Activated T-helper 2 cell treated with anti-CD3 and anti-CD28 coated beads, Interferon-gamma antibody, Interleukin-2, Interleukin-4, amounts not matched to agents 10 μg/mL and 5 μg/mL and 100 μg/mL, durations not matched to agents 14 hours and 24 hours and 36 hours (primary cell): ENCODE results near the gene EGR1. TPM values are rescaled to one million over a fixed set of nuclear protein-coding genes. Genes with fewer than 3 reads are reported as not detected.

Experiments used
- DNase-seq: peaks from one replicate; pipeline ENCODE4 v3.0.0; 2021; ENCODE audit warnings: low spot score
- H3K27ac Mint-ChIP-seq: one replicate; pipeline ENCODE4 v1.8.0; 2021; ENCODE audit warnings: mixed read lengths
- H3K27me3 Mint-ChIP-seq: one replicate; pipeline ENCODE4 v1.8.0; 2021; ENCODE audit warnings: low read depth, mixed read lengths
- H3K36me3 Mint-ChIP-seq: one replicate; pipeline ENCODE4 v1.8.0; 2021; ENCODE audit warnings: low read depth, mixed read lengths
- H3K4me1 Mint-ChIP-seq: one replicate; pipeline ENCODE4 v1.8.0; 2021; ENCODE audit warnings: low read depth, mixed read lengths
- H3K4me3 Mint-ChIP-seq: one replicate; pipeline ENCODE4 v1.8.0; 2021; ENCODE audit warnings: low read depth, mild to moderate bottlenecking, moderate library complexity, mixed read lengths
- H3K9me3 Mint-ChIP-seq: one replicate; pipeline ENCODE4 v1.8.0; 2021; ENCODE audit warnings: mixed read lengths
- intact Hi-C: fragments of 100-400 bp; cut with micrococcal nuclease; formaldehyde crosslinking; loops from one replicate; pipeline ENCODE4 v1.15.1; 2023
- total RNA-seq: library from RNA; stranded (reverse); gene quantifications from 2 replicates; pipeline ENCODE4 v1.2.3, GENCODE V29; 2022

Gene EGR1
- total RNA-seq = 41.9 and 43.0 TPM in 2 replicates

DNA sequence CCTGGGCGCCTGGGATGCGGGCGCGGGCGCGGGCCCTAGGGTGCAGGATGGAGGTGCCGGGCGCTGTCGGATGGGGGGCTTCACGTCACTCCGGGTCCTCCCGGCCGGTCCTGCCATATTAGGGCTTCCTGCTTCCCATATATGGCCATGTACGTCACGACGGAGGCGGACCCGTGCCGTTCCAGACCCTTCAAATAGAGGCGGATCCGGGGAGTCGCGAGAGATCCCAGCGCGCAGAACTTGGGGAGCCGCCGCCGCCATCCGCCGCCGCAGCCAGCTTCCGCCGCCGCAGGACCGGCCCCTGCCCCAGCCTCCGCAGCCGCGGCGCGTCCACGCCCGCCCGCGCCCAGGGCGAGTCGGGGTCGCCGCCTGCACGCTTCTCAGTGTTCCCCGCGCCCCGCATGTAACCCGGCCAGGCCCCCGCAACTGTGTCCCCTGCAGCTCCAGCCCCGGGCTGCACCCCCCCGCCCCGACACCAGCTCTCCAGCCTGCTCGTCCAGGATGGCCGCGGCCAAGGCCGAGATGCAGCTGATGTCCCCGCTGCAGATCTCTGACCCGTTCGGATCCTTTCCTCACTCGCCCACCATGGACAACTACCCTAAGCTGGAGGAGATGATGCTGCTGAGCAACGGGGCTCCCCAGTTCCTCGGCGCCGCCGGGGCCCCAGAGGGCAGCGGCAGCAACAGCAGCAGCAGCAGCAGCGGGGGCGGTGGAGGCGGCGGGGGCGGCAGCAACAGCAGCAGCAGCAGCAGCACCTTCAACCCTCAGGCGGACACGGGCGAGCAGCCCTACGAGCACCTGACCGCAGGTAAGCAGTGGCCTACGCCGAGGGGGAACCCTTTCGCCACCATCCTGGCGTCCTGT, at the start of gene EGR1:
Gene EGR1, plus strand, starts transcription at position 219 of the 864 bp plus-strand sequence. Its CDS starts 283 bp downstream, at position 502.
- peak; percentile 92 for DNase-seq
- H3K27ac Mint-ChIP-seq = peak within 1 kb of the TSS; percentile 92
- no peaks in the 10 kb centered on the region for H3K27me3 Mint-ChIP-seq
- peaks cover 35% of the 10 kb centered on the region for H3K4me1 Mint-ChIP-seq
- peaks cover 34% of the 10 kb centered on the region for H3K36me3 Mint-ChIP-seq
- intact Hi-C loops = loop anchor here (1.0 to 10.0 kb wide), 6 partner anchors 27 to 809 kb away; partner anchors contain the start of genes ETF1, FAM53C, KDM3B and SIL1
- no peaks in the 10 kb centered on the region for H3K9me3 Mint-ChIP-seq
- peak within 1 kb of the TSS; percentile 85 for H3K4me3 Mint-ChIP-seq

DNA sequence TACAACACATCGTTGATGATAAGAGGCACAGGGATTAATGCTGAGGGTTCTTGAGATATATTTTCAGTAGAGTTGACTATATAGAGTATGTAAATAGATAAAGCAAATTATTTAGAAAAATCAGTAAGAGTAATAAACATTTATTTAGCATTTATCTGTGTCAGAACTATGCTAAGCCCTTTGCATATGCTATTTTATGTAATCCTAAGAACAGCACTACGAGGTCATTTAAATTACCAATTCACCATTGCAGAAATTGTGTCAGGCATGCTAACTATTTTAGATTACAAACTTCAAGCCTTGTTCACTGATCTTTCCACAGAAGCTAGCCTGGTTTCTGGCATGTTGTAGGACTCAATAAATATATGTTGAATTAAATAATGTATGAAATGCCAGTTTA, 46.8 kb upstream of the EGR1 start:
- no peaks in the 10 kb centered on the region for H3K4me1 Mint-ChIP-seq
- no peaks in the 10 kb centered on the region for H3K9me3 Mint-ChIP-seq
- no peak overlapping the region for H3K4me3 Mint-ChIP-seq
- H3K27ac Mint-ChIP-seq = no peak overlapping the region
- intact Hi-C loops = no loop called here
- H3K36me3 Mint-ChIP-seq = peaks cover 65% of the 10 kb centered on the region
- no peaks in the 10 kb centered on the region for H3K27me3 Mint-ChIP-seq
- DNase-seq = no peak

DNA sequence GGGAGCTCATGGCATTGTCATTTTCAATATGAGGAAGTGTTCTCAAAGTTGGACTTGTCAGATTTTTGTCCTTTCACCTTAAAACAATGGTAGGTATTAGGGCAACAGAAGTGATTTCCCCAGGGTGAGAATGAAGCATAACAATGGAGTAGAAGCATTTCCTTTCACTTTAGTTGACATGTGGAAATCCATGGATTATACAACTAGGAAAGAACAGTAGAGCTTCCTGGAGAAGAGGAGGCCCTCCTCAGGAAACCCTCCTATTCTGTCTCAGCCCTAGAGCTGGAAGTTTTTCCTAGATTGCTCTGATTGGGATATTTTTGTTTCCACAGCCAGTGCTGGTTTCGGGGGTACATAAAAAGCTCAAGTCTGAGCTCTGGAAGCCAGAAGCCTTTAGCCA, 40.2 kb upstream of the EGR1 start:
- DNase-seq = no peak
- Mint-ChIP-seq H3K9me3 (no peaks in the 10 kb centered on the region), H3K4me1 (no peaks in the 10 kb centered on the region), H3K27me3 (no peaks in the 10 kb centered on the region), H3K36me3 (peaks cover 80% of the 10 kb centered on the region), H3K4me3 (no peak overlapping the region), H3K27ac (no peak overlapping the region)
- intact Hi-C loops = no loop called here

DNA sequence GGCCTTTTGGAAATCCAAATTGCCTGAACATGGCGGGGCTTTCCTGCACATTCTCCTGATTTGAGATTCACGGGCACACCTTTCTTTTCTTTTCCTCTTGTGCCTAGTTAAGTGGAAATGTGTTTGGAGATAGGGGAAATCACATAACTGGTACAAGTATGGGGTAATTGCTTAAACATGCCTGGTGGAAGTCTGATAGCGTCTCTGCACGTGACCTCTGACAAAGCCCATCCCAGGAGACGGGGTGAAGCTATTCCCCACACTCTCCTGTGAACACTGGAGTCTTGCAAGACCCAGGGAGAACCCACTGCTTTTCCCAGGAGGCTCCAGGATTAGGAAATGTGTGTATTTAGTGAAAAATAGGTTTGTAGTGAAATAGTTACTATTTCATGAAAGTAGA, 29.3 kb upstream of the EGR1 start:
- intact Hi-C loops = no loop called here
- peaks cover 15% of the 10 kb centered on the region for H3K4me1 Mint-ChIP-seq
- no peaks in the 10 kb centered on the region for H3K9me3 Mint-ChIP-seq
- no peak overlapping the region for H3K4me3 Mint-ChIP-seq
- H3K27ac Mint-ChIP-seq = no peak overlapping the region
- H3K36me3 Mint-ChIP-seq = peaks cover 38% of the 10 kb centered on the region
- no peak for DNase-seq
- no peaks in the 10 kb centered on the region for H3K27me3 Mint-ChIP-seq

DNA sequence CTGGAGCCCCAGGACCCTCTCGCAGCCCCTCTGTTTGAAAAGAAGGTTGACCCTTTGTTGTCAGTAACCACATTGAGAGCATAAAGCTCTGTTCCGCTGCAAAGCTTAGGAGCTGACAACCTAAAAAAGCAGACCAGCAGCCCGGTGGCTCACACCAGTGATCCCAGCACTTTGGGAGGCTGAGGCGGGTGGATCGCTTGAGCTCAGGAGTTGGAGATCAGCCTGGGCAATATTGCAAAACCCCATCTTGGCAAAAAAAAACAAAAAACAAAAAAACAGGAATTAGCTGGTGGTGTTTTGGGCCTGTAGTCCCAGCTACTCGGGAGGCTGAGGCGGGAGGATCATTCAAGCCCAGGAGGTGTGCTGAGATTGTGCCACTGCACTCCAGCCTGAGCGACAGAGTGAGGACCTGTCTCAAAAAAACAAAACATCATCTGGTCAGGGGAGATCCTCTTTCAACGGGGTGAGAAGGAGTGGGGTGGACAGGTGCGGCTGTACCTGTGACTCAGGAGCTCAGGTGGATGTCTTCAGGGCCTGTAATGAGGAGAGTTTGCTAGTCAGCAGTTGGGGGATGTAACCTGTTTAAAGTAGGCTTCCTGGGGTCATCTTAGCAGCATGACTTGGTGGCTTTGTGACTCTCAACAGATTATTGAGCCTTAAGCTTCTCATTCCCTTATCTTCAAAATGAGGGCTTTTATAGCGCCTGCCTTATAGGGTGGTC, 27.1 kb upstream of the EGR1 start:
- Mint-ChIP-seq H3K27ac (peak overlapping the region; percentile 13), H3K4me1 (peaks cover 15% of the 10 kb centered on the region), H3K4me3 (peak overlapping the region; percentile 75), H3K9me3 (no peaks in the 10 kb centered on the region), H3K36me3 (peaks cover 22% of the 10 kb centered on the region), H3K27me3 (no peaks in the 10 kb centered on the region)
- no peak for DNase-seq
- intact Hi-C loops = no loop called here

DNA sequence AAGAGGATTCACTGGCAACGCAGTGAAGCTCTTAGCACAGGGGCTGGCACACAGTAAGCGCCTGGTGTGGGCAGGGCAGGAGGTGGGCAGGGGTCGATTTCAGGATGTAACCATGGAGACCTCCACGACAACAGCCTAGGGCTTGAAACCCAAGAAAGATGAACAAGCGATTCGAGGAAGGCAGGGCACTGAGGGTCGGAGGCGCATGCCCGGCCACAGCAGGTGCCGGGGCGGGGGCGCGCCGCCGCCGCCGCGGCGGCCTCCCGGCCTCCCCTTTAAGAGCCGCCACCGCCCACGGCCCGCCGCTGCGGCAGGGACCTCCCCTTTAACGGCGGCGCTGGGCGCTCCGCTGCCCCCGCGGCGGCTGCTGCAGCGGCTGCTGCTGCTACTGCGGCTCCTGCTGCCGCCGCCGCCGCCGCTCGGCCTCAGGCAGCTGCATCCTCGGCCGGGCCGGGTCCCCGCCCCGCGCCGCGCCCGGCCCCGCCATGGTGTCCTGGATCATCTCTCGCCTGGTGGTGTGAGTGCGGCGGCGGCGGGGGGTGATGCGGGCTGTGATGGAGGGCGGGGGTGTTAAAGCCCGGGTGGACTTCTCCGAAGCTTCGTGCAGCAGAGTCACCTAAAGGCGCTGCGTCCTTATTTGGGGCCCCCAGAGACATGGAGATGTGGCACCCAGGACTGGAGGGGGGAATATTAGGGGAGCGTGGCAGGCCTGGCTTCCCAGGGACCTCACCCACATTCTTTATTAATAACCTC, 26.4 kb upstream of the EGR1 start, which contains the start of gene REEP2:
Gene REEP2, plus strand, starts transcription at position 334 of the 753 bp plus-strand sequence. Its CDS starts 152 bp downstream, at position 486.
- intact Hi-C loops = no loop called here
- DNase-seq = peak; percentile 53
- Mint-ChIP-seq H3K36me3 (peaks cover 22% of the 10 kb centered on the region), H3K4me1 (peaks cover 15% of the 10 kb centered on the region), H3K9me3 (no peaks in the 10 kb centered on the region), H3K4me3 (peak within 1 kb of the TSS; percentile 79), H3K27me3 (no peaks in the 10 kb centered on the region), H3K27ac (peak within 1 kb of the TSS; percentile 13)

DNA sequence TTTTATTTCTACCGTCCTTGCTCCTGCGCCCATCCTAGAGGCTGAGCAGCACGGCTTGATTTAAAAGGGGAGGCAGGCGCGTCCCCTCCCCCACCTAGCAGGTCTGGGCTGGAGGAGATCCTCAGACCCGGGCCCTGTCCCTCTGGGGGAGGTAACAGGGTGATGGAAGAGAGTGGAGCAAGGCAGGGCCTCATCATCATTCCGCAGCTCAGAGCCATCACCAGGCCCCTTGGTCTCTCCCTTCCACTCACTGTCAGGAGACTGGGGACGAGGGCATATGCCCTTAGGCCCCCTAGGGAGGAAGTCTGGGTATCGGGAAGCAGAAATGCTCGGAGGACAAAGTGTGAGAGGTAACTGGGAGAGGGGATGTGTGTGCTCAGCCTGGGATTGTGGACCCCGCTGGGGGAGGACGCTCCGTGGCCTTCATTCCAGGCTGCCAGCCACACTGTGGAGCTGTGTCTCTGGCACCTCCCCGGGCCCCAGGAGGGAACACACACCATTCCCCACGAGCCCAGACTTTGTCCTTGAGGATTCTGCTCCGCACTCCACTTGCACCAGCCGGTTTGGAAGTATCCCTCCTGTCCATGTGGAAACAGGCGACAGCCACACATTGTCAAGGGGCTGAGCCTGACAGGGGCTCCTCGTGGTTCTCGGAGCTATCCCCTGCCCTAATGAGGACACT, 25.7 kb upstream of the EGR1 start:
- H3K27me3 Mint-ChIP-seq = no peaks in the 10 kb centered on the region

DNA sequence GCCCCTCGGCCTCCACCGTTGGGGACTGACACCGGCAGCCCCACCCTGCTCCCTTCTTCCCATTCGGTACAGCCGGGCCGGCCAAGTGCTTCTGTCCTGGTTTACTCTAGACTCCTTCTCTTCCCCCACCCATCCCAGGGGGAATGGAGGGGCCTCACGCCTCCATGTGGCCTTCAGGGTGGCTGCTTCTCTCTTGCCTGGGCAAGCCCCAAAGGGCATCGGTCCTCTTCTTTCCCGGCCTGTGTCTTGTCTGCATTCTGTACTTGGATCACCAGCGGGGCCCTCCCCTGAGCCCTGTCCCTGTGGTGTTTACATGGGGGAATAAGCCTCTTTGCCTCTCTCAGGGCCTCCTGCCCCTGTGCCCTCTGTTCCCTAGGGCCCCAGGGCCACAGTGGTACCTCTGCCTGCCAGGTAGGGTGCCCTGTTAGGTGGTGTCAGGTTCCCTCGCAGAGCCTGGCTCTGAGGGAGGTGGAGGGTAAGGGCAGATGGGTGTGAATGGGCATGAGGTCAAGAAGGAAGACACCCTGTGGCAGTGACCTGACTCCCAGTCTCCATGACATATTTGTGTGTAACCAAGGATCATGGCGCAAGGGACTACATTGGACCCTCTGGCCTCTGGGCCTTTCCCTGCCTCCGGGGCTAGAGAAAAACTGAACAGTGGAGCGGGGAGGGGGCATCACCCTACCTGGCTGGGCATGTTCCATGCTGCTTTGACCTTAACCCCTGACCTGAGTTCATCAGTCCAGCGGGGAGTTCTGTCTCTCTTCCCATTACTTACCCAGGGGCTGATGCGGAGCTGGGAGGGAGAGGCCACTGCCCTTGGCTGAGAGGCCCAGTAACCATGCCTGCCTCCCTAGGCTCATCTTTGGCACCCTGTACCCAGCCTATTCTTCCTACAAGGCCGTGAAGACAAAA, 24.9 kb upstream of the EGR1 start:
- no peaks in the 10 kb centered on the region for H3K9me3 Mint-ChIP-seq
- H3K27me3 Mint-ChIP-seq = no peaks in the 10 kb centered on the region
- H3K27ac Mint-ChIP-seq = no peak overlapping the region
- H3K4me3 Mint-ChIP-seq = peak overlapping the region; percentile 52
- no peak for DNase-seq
- intact Hi-C loops = no loop called here
- peaks cover 11% of the 10 kb centered on the region for H3K36me3 Mint-ChIP-seq
- H3K4me1 Mint-ChIP-seq = peaks cover 15% of the 10 kb centered on the region

More for the DNA sequence above, 25.7 kb upstream of the EGR1 start:
- Mint-ChIP-seq H3K9me3 (no peaks in the 10 kb centered on the region), H3K27ac (no peak overlapping the region), H3K4me1 (peaks cover 15% of the 10 kb centered on the region), H3K36me3 (peaks cover 19% of the 10 kb centered on the region), H3K4me3 (peak overlapping the region; percentile 79)
- intact Hi-C loops = no loop called here
- no peak for DNase-seq

DNA sequence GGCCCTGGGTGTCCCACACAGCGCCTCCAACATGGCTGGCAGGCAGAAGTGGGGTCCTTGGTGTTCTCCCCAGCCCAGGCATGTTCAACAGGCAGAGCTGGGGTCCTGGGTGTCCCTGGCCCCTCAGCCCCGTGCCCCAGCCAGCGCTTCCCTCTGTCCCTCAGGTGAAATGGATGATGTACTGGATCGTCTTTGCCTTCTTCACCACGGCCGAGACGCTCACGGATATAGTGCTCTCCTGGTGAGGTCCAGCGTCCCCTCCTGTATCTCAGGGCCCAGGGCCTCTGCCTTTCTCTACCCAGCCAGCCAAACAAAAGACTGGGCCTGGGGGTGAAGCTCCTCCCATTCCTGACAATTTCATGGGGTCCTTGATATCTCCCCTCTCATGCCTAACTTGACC, 24.1 kb upstream of the EGR1 start:
- peaks cover 5% of the 10 kb centered on the region for H3K36me3 Mint-ChIP-seq
- peaks cover 15% of the 10 kb centered on the region for H3K4me1 Mint-ChIP-seq
- no peak overlapping the region for H3K27ac Mint-ChIP-seq
- intact Hi-C loops = no loop called here
- H3K27me3 Mint-ChIP-seq = no peaks in the 10 kb centered on the region
- DNase-seq = no peak
- H3K4me3 Mint-ChIP-seq = no peak overlapping the region
- H3K9me3 Mint-ChIP-seq = no peaks in the 10 kb centered on the region

DNA sequence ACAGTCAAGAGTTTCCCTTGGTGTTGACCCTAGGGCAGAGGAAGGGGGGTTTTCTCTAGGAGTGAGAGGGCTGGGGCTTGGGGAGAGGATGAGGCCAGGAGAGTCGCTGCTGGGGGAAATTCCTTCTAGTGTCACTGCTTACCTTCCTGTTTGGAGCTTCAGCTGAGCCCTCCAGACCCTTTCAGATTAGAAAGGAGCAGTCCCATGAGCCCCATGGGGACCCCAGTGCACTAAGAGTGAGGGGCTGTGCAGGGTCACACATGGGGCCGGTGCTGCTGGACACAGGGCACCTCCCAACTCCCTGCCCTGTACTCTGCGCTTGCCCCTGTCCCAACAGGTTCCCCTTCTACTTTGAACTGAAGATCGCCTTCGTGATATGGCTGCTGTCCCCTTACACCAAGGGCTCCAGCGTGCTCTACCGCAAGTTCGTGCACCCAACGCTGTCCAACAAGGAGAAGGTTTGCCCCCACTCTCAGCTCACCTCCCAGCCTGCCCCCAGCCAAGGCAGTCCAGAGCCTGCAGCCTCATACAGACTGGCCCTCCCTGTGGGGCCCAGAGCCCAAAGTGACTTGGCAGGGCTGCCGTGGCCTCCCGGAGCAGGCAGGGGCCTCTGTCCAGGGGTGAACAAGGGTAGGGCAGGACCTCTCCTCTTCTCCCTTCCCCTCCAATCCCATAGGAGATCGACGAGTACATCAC, 21.1 kb upstream of the EGR1 start:
- H3K36me3 Mint-ChIP-seq = no peaks in the 10 kb centered on the region
- H3K4me1 Mint-ChIP-seq = peaks cover 7% of the 10 kb centered on the region
- no peak overlapping the region for H3K27ac Mint-ChIP-seq
- no peaks in the 10 kb centered on the region for H3K27me3 Mint-ChIP-seq
- H3K9me3 Mint-ChIP-seq = no peaks in the 10 kb centered on the region
- no peak for DNase-seq
- H3K4me3 Mint-ChIP-seq = no peak overlapping the region
- intact Hi-C loops = no loop called here
